Keratinocyte (primary cell): ENCODE measurements around the gene FOXJ3.

Experiments used
- CTCF ChIP-seq, 3 experiments: IDR thresholded peaks in 1 of 3; conservative IDR thresholded peaks in 1 of 3; optimal IDR thresholded peaks in 1 of 3; 2 replicates in 2 of 3; 3 replicates in 1 of 3; pipeline versions ENCODE3 to v1.5.1; 2011; ENCODE audit warnings: low read length in 3 of 3, mild to moderate bottlenecking in 3 of 3, moderate library complexity in 2 of 3, control low read depth in 1 of 3, inconsistent platforms in 1 of 3; ENCODE audit not compliant: insufficient read depth in 2 of 3; ENCODE audit errors: extremely low read depth in 1 of 3
- EZH2 ChIP-seq: IDR thresholded peaks from one replicate; pipeline ENCODE4 v1.6.1; 2012; ENCODE audit warnings: inconsistent platforms, mild to moderate bottlenecking, low read length, moderate library complexity

- TF ChIP-seq CTCF (optimal IDR thresholded peaks at IDR 0.05 in 1 of 3, IDR thresholded peaks at IDR 0.05 in 1 of 3, conservative IDR thresholded peaks at IDR 0.05 in 1 of 3; ENCODE audit: extremely low read depth in 1 of 3, insufficient read depth in 2 of 3, low read length in 3 of 3) (no peak), EZH2 (no peak)
Measured at GRCh38 chr1:42279055-42279454, 56.0 kb downstream of the FOXJ3 start.
